SK-N-SH (cell line): ENCODE results near the gene OXTR. TPM values are rescaled to one million over a fixed set of nuclear protein-coding genes. Genes with fewer than 3 reads are reported as not detected.

ENCODE experiments used
- CTCF ChIA-PET: fragments of 300-600, 350-600 bp; formaldehyde crosslinking; extraction: SDS; loops from one replicate; lab custom pipeline; 2021; lab: Yijun Ruan, JAX
- POLR2A ChIA-PET: fragments of 350-600 bp; sonication (Branson Sonifier 250); formaldehyde crosslinking; extraction: SDS; loops from one replicate; lab custom pipeline; 2020; ENCODE audit warnings: antibody characterized with exemption, inconsistent platforms; lab: Yijun Ruan, JAX
- DNase-seq: peaks from one replicate; pipeline ENCODE4 v3.0.0; 2012
- H2AFZ ChIP-seq: fragments of 200-600 bp; sonication (generic); 2 replicates; pipeline ENCODE4 v1.8.1; 2016; ENCODE audit warnings: antibody characterized with exemption, mild to moderate bottlenecking, low read depth
- H3F3A ChIP-seq: fragments of 200-600 bp; sonication (generic); replicated peaks from 2 replicates; pipeline ENCODE3; 2016; ENCODE audit warnings: antibody characterized with exemption, mild to moderate bottlenecking; ENCODE audit not compliant: insufficient read depth
- H3K27ac ChIP-seq, 2 experiments: fragments of 200-500 bp in 1 of 2; fragments of 200-600 bp in 1 of 2; sonication (Bioruptor generic) in 1 of 2; sonication (generic), shearing (Covaris generic) in 1 of 2; 2 replicates each; pipeline versions ENCODE4 v1.5.1 to v1.6.1; 2014 to 2016; ENCODE audit warnings: low read depth in 2 of 2, inconsistent platforms in 1 of 2, low read length in 1 of 2, mild to moderate bottlenecking in 1 of 2, mixed read lengths in 1 of 2
- H3K27me3 ChIP-seq: fragments of 200-600 bp; sonication (generic), shearing (Covaris generic); 2 replicates; pipeline ENCODE4 v1.6.1; 2016; ENCODE audit warnings: mixed run types; ENCODE audit not compliant: insufficient read depth
- H3K36me3 ChIP-seq, 2 experiments: fragments of 200-500 bp in 1 of 2; fragments of 200-600 bp in 1 of 2; sonication (Bioruptor generic) in 1 of 2; sonication (generic) in 1 of 2; replicated peaks in 1 of 2; 2 replicates each; pipeline versions ENCODE3 to v1.5.1; 2014 to 2016; ENCODE audit warnings: low read length in 1 of 2, mild to moderate bottlenecking in 1 of 2; ENCODE audit not compliant: insufficient read depth in 2 of 2, control insufficient read depth in 1 of 2
- H3K4me1 ChIP-seq, 2 experiments: fragments of 200-500 bp in 1 of 2; fragments of 200-600 bp in 1 of 2; sonication (Bioruptor generic) in 1 of 2; sonication (generic), shearing (Covaris generic) in 1 of 2; 2 replicates each; pipeline versions ENCODE4 v1.5.1 to v1.6.1; 2014 to 2016; ENCODE audit warnings: low read depth in 1 of 2, low read length in 1 of 2, mixed run types in 1 of 2; ENCODE audit not compliant: insufficient read depth in 2 of 2, control insufficient read depth in 1 of 2
- H3K4me2 ChIP-seq: fragments of 200-600 bp; sonication (generic), shearing (Covaris generic); 2 replicates; pipeline ENCODE4 v1.6.1; 2017; ENCODE audit warnings: mixed run types
- H3K4me3 ChIP-seq, 2 experiments: fragments of 200-500 bp in 1 of 2; fragments of 200-600 bp in 1 of 2; sonication (Bioruptor generic) in 1 of 2; sonication (generic), shearing (Covaris generic) in 1 of 2; 2 replicates each; pipeline versions ENCODE4 v1.5.1 to v1.8.1; 2014 to 2016; ENCODE audit warnings: low read depth in 2 of 2, inconsistent platforms in 1 of 2, low read length in 1 of 2, mild to moderate bottlenecking in 1 of 2, mixed read lengths in 1 of 2, moderate library complexity in 1 of 2
- H3K79me2 ChIP-seq: fragments of 200-600 bp; sonication (generic); 2 replicates; pipeline ENCODE4 v1.8.1; 2017; ENCODE audit warnings: mild to moderate bottlenecking; ENCODE audit not compliant: insufficient read depth
- H3K9ac ChIP-seq: fragments of 200-600 bp; sonication (generic); 2 replicates; pipeline ENCODE4 v1.6.1; 2017; ENCODE audit warnings: mixed run types
- H3K9me2 ChIP-seq: fragments of 200-600 bp; sonication (generic); 2 replicates; pipeline ENCODE4 v1.6.1; 2017; ENCODE audit warnings: mixed run types
- H3K9me3 ChIP-seq: fragments of 200-600 bp; sonication (generic); 2 replicates; pipeline ENCODE4 v1.6.1; 2017; ENCODE audit warnings: mixed run types, mild to moderate bottlenecking, moderate library complexity
- H4K20me1 ChIP-seq: fragments of 200-600 bp; sonication (generic); 2 replicates; pipeline ENCODE4 v1.6.1; 2017; ENCODE audit warnings: mild to moderate bottlenecking, mixed run types; ENCODE audit not compliant: insufficient read depth
- CHD2 ChIP-seq: fragments of 150-350 bp; IDR thresholded peaks from 2 replicates; pipeline ENCODE4 v1.6.1; 2018; ENCODE audit warnings: low read length; ENCODE audit not compliant: partially characterized antibody
- FOXJ3 ChIP-seq: sonication (generic); formaldehyde crosslinking; IDR thresholded peaks from 2 replicates; pipeline ENCODE4 v1.5.1; 2020; ENCODE audit warnings: mild to moderate bottlenecking, missing genetic modification reagents
- GATA2 ChIP-seq: sonication (generic); formaldehyde crosslinking; IDR thresholded peaks from 2 replicates; pipeline ENCODE4 v1.5.0; 2020; ENCODE audit warnings: mild to moderate bottlenecking, missing genetic modification reagents
- MXI1 ChIP-seq: IDR thresholded peaks from 2 replicates; pipeline ENCODE4 v1.6.1; 2012; ENCODE audit warnings: mild to moderate bottlenecking, low read depth, low read length, improper control_type of control experiment
- NRF1 ChIP-seq: IDR thresholded peaks from 2 replicates; pipeline ENCODE4 v1.6.1; 2012; ENCODE audit warnings: low read depth, mild to moderate bottlenecking, low read length
- RAD21 ChIP-seq: IDR thresholded peaks from 2 replicates; pipeline ENCODE4 v1.6.1; 2012; ENCODE audit warnings: mild to moderate bottlenecking, low read length
- SIN3A ChIP-seq: IDR thresholded peaks from 2 replicates; pipeline ENCODE4 v1.6.1; 2012; ENCODE audit warnings: low read depth, mild to moderate bottlenecking, low read length, moderate library complexity, borderline replicate concordance
- TAF1 ChIP-seq: IDR thresholded peaks from 2 replicates; pipeline ENCODE4 v1.6.1; 2012; ENCODE audit warnings: low read depth, mild to moderate bottlenecking, low read length, moderate library complexity, borderline replicate concordance
- WGBS: methylation state at CpG from one replicate; pipeline ENCODE4 v1.1.6; 2017; ENCODE audit warnings: low lambda C conversion rate; 5-methylcytosine and 5-hydroxymethylcytosine counted together
- polyA plus RNA-seq, 3 experiments: library from polyadenylated mRNA; depleted of rRNA; stranded (reverse); fragments of >200 nt; gene quantifications; 2 replicates each; pipeline ENCODE4 v1.2.3, GENCODE V29; 2012
- TF ChIP-seq, protein P1 (sequence below): IDR thresholded peaks from 2 replicates; pipeline ENCODE4 v1.4.0; 2012; ENCODE audit warnings: low read depth, borderline replicate concordance
- TF ChIP-seq, protein P2 (sequence below): fragments of 150-350 bp; IDR thresholded peaks from 2 replicates; pipeline ENCODE4 v1.6.1; 2017; ENCODE audit warnings: antibody characterized with exemption, low read length, low read depth, borderline replicate concordance
- TF ChIP-seq, protein P3 (sequence below): IDR thresholded peaks from 2 replicates; pipeline ENCODE4 v1.4.0; 2012; ENCODE audit warnings: low read depth, borderline replicate concordance
- TF ChIP-seq, protein P4 (sequence below): IDR thresholded peaks from 2 replicates; pipeline ENCODE4 v1.6.1; 2012; ENCODE audit warnings: mild to moderate bottlenecking, low read depth, low read length, moderate library complexity

Gene OXTR
- polyA plus RNA-seq, 1 of the 3 experiments (the other 2 are of a cell fraction) = 1.8 TPM

DNA sequence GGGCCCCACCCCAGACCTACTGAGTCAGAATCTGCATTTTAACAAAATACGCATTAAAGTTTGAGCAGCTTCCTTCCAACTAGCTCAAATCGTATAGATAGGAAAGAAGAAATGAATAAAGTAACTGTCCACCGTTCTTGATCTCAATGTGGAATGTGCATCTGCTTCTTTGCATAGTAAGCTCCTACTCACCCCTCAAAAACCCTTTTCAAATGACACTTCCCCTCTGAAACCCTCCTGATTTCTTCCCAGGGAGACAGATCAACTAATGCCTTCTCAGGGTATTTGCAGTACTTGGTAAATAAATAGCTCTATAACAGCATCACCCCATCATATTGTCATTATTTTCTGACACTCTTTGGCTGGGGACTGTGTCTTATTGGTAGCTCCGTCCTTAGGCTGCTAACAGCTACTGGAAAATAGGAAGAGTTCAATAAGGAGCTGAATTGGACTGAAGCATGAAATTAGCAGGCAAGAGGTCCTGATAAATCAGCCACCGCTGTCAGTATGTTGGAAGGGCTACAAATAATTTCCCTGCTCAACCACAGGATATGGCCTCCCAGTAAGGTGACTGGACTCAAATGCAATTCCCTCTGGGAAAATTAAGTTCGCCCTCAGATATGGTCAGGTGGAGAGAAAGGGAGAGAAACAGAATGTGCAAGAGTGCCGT, 10.2 kb downstream of the OXTR start:
- no peaks in the 10 kb centered on the region for H3K9me3 ChIP-seq
- no peaks in the 10 kb centered on the region for H3K9me2 ChIP-seq
- WGBS = 83% methylated on average over 7 of the region's 7 CpGs
- TF ChIP-seq, protein P1, sequence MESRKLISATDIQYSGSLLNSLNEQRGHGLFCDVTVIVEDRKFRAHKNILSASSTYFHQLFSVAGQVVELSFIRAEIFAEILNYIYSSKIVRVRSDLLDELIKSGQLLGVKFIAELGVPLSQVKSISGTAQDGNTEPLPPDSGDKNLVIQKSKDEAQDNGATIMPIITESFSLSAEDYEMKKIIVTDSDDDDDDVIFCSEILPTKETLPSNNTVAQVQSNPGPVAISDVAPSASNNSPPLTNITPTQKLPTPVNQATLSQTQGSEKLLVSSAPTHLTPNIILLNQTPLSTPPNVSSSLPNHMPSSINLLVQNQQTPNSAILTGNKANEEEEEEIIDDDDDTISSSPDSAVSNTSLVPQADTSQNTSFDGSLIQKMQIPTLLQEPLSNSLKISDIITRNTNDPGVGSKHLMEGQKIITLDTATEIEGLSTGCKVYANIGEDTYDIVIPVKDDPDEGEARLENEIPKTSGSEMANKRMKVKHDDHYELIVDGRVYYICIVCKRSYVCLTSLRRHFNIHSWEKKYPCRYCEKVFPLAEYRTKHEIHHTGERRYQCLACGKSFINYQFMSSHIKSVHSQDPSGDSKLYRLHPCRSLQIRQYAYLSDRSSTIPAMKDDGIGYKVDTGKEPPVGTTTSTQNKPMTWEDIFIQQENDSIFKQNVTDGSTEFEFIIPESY = no peak
- H3K4me1 ChIP-seq = peaks cover 0 to 7% of the 10 kb centered on the region in 2 experiments; a peak in 1 of 4 replicates
- no peaks in the 10 kb centered on the region for H3F3A ChIP-seq
- H3K27ac ChIP-seq = no peak overlapping the region
- no peaks in the 10 kb centered on the region for H4K20me1 ChIP-seq
- H3K36me3 ChIP-seq = no peaks in the 10 kb centered on the region
- no peak overlapping the region for H3K4me2 ChIP-seq
- H3K9ac ChIP-seq = no peak overlapping the region
- H3K4me3 ChIP-seq = no peak overlapping the region
- ChIA-PET POLR2A (no interaction called here), CTCF (interaction anchor here (1.1 to 3.1 kb wide), 3 partner anchors 11 to 96 kb away, joined by 3 to 31 read pairs (median 5); partner anchors contain the start of gene OXTR)
- no peaks in the 10 kb centered on the region for H3K27me3 ChIP-seq
- DNase-seq = no peak
- no peak overlapping the region for H2AFZ ChIP-seq
- H3K79me2 ChIP-seq = no peaks in the 10 kb centered on the region

DNA sequence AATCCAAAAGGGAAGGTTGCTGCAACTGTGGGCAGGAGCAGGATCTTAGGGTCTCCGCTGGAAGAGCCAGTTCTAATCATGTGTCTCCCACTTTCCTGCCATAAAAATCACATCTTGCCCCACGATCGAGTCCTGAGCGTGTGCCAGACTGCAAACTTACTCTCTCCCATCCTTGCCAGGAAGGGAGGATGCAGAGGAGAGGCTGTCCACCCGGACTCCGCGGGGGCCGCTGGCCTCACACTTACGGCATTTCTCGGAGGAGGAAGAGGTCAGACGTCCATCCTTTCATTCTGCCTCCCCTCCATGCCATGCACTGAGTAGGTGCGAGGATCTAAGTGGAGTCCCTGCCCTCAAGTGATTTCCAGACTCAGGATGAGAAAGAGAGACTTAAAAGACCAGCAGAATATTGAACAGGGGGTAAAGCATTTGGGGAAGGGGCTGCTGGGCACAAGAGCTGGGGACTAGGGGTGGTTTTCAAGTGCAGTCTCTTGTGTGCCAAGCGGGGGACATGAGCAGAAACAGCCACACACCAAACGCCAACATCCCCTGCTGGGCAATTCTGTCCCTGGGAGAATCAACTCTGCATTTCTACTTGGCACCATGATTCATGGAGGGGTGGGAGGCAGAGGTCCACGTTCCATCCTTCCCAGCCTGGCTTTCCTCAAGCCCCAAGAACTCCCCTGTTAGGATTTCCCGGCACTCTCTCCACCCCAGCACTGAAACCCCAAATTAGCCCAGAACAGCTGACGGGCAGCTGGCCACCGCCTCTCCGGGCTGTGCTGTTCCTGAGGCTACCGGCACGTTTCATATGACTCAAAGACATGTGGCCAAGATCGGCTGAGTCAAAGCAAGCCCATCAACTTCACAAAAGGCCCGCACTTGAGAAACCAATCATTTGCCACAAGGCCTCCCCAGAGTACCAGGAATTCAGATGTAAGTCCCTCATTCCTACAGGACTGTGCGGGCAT, 11.6 kb downstream of the OXTR start:
- Histone ChIP-seq H3K27ac (no peak overlapping the region), H3K36me3 (no peaks in the 10 kb centered on the region), H3K4me1 (peaks cover 0 to 4% of the 10 kb centered on the region in 2 experiments; a peak in 1 of 4 replicates), H4K20me1 (no peaks in the 10 kb centered on the region), H3K9me3 (no peaks in the 10 kb centered on the region), H3K27me3 (no peaks in the 10 kb centered on the region), H3K4me3 (no peak overlapping the region), H2AFZ (no peak overlapping the region), H3K9me2 (no peaks in the 10 kb centered on the region), H3K9ac (no peak overlapping the region), H3F3A (no peaks in the 10 kb centered on the region), H3K79me2 (no peaks in the 10 kb centered on the region), H3K4me2 (no peak overlapping the region)
- POLR2A ChIA-PET = no interaction called here
- 88% methylated on average over 24 of the region's 24 CpGs for WGBS
- CTCF ChIA-PET = interaction anchor here (3.1 kb wide), 1 partner anchor 12 kb away, joined by 31 read pairs; the partner anchor contains the start of gene OXTR
- no peak for TF ChIP-seq NRF1
- TF ChIP-seq SIN3A = no peak
- no peak for TF ChIP-seq CHD2
- TF ChIP-seq MXI1 = no peak
- no peak for TF ChIP-seq TAF1
- TF ChIP-seq FOXJ3 = no peak
- TF ChIP-seq, protein P2, sequence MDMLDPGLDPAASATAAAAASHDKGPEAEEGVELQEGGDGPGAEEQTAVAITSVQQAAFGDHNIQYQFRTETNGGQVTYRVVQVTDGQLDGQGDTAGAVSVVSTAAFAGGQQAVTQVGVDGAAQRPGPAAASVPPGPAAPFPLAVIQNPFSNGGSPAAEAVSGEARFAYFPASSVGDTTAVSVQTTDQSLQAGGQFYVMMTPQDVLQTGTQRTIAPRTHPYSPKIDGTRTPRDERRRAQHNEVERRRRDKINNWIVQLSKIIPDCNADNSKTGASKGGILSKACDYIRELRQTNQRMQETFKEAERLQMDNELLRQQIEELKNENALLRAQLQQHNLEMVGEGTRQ = no peak
- TF ChIP-seq GATA2 (CRISPR knock-in tag) = no peak
- TF ChIP-seq RAD21 = no peak
- TF ChIP-seq, protein P3, sequence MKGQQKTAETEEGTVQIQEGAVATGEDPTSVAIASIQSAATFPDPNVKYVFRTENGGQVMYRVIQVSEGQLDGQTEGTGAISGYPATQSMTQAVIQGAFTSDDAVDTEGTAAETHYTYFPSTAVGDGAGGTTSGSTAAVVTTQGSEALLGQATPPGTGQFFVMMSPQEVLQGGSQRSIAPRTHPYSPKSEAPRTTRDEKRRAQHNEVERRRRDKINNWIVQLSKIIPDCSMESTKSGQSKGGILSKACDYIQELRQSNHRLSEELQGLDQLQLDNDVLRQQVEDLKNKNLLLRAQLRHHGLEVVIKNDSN = no peak
- TF ChIP-seq, protein P4, sequence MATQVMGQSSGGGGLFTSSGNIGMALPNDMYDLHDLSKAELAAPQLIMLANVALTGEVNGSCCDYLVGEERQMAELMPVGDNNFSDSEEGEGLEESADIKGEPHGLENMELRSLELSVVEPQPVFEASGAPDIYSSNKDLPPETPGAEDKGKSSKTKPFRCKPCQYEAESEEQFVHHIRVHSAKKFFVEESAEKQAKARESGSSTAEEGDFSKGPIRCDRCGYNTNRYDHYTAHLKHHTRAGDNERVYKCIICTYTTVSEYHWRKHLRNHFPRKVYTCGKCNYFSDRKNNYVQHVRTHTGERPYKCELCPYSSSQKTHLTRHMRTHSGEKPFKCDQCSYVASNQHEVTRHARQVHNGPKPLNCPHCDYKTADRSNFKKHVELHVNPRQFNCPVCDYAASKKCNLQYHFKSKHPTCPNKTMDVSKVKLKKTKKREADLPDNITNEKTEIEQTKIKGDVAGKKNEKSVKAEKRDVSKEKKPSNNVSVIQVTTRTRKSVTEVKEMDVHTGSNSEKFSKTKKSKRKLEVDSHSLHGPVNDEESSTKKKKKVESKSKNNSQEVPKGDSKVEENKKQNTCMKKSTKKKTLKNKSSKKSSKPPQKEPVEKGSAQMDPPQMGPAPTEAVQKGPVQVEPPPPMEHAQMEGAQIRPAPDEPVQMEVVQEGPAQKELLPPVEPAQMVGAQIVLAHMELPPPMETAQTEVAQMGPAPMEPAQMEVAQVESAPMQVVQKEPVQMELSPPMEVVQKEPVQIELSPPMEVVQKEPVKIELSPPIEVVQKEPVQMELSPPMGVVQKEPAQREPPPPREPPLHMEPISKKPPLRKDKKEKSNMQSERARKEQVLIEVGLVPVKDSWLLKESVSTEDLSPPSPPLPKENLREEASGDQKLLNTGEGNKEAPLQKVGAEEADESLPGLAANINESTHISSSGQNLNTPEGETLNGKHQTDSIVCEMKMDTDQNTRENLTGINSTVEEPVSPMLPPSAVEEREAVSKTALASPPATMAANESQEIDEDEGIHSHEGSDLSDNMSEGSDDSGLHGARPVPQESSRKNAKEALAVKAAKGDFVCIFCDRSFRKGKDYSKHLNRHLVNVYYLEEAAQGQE = no peak
- DNase-seq = no peak
